HG02943 (cell line): ENCODE measurements around the gene TLL2.

Experiments
- ATAC-seq: cut with Tn5 transposase; IDR thresholded peaks from one replicate; pipeline ENCODE4 v1.9.1; 2021; ENCODE audit warnings: mild to moderate bottlenecking, low read depth, moderate library complexity; ENCODE audit not compliant: unreplicated experiment

Gene TLL2

DNA sequence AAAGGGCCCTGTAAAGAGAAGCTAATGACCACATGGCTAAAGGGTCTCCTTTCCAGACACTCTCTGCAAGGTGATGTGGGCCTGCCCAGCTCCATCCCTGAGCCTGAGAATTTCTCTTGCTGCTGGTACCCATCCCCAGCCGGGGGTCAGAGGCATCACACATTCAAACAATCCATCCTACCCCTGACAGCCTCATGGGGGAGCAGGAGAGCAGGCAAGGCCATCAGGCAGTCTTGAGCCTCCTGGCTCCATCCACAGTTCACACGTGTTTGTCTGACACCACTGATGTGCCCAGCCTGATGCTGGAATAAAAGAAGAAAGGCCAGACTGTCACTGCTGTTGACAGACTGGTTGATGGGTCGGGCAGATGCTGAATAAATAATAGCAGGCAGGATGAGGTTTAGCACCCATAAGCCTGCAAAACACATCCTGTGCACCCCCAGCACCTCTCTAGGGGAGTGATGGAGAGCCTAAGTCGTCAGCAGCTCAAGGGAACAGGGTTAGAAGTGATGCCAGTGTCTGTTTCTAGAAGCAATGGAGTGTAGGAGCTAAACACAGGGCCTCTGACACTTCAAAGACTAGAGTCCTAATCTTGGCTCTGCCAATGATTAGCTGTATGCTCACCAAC is 43.5 kb downstream of the TLL2 start:
- ATAC-seq, result no peak

DNA sequence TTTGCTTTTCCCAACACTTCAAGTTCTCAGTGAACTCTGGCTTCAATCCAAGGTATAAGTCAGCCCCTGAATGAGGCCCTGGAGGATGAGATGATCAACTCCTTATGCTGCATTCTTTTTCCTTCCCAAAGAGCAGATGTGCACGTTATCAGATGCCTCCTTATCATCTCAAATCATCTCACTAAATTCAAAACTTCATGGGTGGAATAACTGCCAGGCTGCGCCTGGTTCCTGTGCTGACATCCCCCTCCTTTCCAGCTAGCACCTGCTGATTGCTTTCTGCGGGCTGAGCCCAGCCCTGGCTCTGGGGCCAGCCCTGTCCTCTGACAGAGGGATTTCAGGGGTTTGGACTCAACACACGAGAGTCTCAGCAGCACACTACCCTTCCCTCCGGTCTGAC is 44.9 kb downstream of the TLL2 start:
- ATAC-seq, result no peak

- ATAC-seq, result no peak
Measured at GRCh38 chr10:96465599-96465998, 48.1 kb downstream of the TLL2 start.

DNA sequence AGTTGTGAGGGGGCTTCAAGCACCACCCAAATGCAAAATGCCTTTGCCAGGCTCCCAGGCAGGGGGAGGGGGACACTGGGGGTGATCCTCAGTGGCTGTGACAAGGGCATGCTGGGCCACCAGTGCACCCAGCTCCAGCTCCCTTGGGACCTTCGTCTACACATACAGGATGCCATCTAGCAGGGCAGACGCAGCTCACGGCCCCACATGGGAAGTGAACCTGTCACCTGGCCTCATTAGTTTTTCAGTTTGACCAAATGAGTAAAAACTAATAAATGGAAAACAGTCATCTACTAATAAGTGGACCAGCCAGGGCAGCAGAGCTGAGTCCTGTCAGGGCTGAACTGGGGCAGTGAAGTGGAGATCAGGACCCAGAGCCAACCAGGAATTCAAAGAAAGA is 50.2 kb downstream of the TLL2 start:
- ATAC-seq, result no peak

GRCh38 chr10:96462606-96463151 is 51.0 kb downstream of the TLL2 start:
- ATAC-seq, result no peak

DNA sequence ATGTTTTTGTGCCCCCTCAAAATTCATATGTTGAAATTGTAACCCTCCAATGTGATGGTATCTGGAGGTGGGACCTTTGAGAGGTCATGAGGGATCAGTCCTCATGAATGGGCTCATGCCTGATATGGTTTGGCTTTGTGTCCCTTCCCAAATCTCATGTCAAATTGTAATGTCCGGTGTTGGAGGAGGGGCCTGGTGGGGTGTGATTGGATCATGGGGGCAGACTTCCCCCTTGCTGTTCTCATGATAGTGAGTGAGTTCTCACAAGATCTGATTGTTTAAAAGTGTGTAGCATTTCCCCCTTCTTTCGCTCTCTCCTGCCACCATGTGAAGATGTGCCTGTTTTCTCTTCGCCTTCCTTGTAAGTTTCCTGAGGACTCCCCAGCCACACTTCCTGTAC is 53.4 kb downstream of the TLL2 start:
- ATAC-seq, result no peak

- ATAC-seq, result no peak
Measured at GRCh38 chr10:96457341-96457740, 56.4 kb downstream of the TLL2 start.

GRCh38 chr10:96456296-96456840 is 57.4 kb downstream of the TLL2 start:
- ATAC-seq, result no peak

DNA sequence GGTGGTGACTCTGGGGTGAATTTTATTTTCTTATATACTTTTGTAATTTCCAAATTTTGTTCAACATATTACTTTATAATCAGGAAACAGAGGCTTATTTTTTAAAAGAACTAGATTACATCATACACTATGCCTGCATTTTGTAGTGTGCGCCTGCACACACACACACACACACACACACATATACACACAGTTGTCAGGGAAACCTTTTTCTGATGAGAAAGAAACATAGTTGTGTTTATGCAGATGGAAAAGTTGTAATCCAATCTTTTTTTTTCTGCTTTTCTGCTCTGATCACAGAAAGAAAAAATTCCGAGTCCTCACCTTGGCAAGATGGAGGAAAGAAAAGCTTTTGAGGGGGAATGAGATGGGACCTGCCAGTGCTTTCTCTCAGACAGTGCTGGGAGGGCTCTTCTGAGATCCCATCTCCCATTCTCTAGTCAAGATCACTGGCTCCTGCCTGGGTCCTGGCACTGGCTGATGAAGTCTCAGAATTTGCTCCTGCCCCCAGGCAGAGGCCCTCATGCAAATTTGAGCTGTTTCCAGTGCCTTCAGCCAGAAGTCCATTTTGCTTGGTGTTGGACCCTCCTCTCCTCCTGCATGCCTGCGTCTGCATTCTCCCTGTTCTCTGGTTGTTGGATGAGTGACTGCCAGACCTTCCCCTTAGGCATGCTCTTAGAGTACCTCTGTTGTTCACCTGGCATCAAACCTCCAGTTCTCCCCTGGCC is 59.7 kb downstream of the TLL2 start:
- no peak for ATAC-seq

DNA sequence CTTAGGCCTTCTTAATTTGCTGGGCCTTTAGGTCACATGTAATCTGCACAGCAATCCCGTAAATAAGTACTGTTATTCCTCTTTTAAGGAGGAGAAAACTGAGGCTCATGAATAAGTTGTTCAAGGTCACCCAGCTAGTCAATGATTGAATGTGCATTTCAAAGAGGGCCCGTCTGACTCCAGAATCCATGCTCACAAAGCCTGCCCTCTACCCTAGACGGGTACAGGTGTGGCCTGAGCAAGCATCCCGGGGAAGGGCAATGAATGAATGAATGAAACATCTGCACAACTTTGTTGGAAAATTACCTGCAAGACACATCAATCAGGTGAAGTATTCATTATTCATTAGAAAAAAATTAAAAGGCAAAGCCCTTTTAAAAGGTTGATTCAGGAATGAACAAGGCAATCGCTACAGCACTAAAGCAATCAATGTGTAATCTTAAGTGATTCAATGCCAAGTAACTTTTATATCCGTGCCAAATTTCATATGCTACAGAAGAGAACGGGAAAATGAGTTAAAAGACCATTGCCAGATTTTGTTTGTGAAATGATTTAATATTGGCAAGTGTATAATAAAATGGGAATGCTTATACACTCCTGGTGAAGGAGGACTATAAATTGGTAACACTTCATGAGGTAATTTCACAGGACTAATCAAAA is 61.1 kb downstream of the TLL2 start:
- ATAC-seq, result no peak

DNA sequence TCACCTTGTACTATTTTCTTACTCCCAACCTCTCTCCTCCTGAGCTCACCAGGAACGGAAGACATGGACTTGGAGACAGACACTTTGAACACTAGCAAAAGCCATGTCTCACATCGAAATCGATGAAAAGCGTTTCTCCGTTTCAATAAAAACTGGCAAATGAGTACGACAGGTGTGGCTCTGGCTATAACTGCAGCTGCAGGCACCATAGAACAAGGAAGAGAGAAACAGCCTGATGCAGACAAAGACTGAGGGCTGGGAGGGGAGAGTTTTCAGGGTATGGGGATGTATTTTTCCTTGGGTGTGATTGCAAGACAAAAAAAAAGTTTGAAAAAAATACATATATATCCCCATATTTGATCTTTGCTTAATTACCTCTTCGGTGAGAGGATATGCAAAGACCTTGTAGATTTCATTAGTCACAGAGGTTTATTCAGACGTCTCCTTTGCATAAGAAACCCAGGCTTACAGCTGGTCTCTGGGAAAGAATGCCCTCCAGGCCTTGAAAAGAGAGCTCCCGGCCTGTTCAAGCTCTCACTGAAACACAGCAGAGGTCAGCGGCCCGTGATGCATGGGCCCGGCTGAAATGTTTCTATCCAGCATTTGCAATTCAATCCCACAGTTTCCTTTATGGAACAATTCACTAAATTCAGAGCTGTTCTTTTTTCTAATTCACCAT is 63.1 kb downstream of the TLL2 start:
- no peak for ATAC-seq

GRCh38 chr10:96448558-96448957 is 65.2 kb downstream of the TLL2 start:
- ATAC-seq, result no peak

- ATAC-seq, result no peak
Measured at GRCh38 chr10:96448021-96448457, 65.7 kb downstream of the TLL2 start.

- no peak for ATAC-seq
Measured at GRCh38 chr10:96446966-96447596, 66.6 kb downstream of the TLL2 start.

- no peak for ATAC-seq
Measured at GRCh38 chr10:96441987-96442643, 71.6 kb downstream of the TLL2 start.

GRCh38 chr10:96441322-96441885 is 72.3 kb downstream of the TLL2 start:
- no peak for ATAC-seq

GRCh38 chr10:96440361-96441292 is 73.1 kb downstream of the TLL2 start:
- ATAC-seq, result no peak

- ATAC-seq, result no peak
Measured at GRCh38 chr10:96439725-96440124, 74.0 kb downstream of the TLL2 start.
